HG03095 (cell line): Measurements from ENCODE around the gene FBLN2.

Experiments
- ATAC-seq: cut with Tn5 transposase; IDR thresholded peaks from one replicate; pipeline ENCODE4 v1.9.1; 2021; ENCODE audit warnings: moderate library complexity; ENCODE audit not compliant: unreplicated experiment

Gene FBLN2

GRCh38 chr3:13656584-13657301, 107.8 kb downstream of the FBLN2 start:
- no peak for ATAC-seq

DNA sequence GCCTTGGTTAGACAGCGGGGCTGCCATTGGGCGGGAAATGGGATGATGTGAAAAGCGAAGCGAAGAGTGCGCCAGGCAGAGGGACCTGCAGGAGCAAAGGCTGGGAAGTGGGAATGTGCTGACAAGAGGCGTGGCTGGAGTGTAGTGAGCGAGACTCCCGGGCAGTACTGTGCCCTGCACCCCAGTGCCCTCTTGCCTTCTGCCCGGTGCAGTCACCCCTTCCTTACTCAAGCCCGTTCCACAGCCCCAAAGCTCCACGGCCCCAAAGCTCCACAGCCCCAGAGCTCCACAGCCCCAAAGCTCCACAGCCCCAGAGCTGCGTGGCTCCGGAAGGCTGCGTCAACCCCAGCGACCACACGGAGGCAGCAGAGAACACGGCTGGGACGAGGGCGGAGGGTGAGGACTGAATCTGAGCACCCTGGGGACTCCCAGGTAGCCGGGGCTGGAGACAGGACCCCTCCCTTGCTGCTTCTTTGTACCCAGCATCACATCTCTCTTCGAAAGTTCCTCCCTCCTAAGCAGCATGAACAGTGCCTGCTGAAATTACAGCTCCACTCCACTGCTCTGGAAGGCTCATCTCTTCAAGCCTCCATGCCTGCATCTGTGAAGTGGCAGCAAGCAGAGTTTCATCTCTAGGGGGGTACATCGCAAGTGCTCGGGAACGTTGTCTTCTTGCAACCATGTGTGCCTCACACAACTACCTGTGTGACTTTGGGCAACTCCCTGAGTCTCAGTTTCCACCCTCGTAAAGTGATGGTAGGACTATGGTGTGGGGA, 108.9 kb downstream of the FBLN2 start:
- no peak for ATAC-seq

DNA sequence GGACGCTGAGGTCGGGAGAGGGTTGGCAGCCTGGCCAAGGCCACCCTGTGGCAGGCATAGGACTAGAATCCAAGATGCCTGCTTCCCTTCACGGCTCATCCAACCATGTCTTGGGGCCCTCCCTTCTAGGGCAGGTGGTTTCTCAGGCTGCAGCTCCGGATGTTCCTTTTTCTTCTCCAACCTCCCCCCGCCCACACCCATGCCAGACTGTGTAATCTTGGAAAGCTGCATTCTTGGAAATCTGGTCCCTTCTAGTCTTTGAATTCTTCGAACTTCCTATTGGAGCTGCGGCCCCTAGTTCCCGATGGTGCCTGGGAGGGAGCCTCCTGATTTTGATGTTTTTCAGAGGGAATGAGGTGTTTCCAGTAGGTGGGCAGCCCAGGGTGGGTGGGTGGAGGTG, 109.8 kb downstream of the FBLN2 start:
- ATAC-seq = no peak

DNA sequence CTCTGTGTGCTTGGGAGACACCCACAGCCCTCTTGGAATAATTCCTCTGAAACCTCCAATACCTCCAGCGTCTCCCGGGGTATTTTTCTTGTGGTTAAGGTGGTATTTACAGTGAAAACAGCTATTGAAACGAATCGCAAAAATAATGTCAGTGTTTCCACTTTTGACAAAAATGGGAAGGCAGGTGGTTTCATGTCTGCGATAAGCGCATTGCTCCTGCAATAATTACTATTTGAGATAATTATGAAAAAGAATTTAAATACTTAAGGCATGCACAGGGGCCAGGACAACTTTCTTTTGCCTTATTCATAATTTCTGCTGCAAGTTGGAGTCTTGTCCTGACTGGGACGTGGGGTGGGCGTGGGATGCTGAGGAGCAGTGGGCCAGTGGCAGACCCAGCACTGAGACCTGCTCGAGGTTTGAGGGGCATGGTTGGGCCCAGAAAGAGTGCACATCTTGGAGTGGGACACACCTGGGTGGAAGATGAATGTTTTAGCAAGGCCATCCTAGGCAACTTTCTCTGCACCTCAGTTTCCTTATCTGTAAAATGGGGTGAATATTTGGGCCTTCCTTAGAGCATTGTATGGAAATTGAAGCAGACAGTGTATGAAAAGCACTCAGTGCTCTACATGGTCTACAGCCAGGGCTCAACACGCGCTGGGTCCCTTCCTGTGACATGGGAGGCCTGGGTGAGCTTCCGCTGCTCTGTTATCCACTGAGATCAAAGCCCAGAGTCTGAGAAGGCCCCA, 110.5 kb downstream of the FBLN2 start:
- no peak for ATAC-seq

DNA sequence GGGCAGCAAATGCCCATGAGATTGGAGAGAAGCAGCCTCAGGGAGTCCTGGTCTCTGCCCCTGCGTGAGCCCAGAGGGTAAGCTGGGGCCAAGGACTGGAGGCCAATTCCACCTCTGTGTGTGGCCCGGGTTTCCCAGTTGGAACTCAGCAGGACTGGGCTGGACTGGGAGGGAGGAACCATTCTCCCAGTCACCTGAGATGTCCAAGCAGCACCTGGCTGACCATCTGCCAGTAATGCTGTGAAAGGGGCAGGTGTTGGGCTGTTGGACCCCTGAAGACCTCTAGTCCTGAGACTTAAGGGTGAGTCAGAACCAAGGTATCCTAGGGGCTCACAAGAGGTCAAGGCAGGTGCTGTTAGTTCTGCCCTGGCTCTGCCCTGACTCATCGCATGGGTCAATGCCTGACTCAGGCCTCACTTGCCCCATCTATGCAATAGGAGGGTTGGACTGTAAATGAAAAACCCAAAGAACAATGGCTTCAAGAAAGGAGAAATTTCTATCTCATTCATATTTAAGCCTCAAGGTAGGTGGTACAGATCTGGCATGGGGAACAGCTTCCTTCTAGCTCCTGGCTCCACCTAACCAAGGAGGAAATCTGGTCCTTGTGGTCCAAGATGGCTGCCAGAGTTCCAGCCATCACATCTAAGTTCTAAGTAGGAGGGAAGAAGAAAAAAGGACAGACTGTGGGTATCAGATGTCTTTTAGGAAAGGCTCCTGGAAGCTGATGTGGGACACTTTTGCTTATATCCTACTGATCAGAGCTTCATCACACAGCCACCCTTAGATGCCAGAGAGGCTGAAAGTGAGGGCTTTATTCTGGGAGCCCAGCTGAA, 111.3 kb downstream of the FBLN2 start:
- ATAC-seq = no peak

- ATAC-seq = no peak
Measured at GRCh38 chr3:13661121-13661520, 112.2 kb downstream of the FBLN2 start.

- ATAC-seq = no peak
Measured at GRCh38 chr3:13662238-13662847, 113.4 kb downstream of the FBLN2 start.

GRCh38 chr3:13663781-13664535, 115.0 kb downstream of the FBLN2 start:
- ATAC-seq = no peak

GRCh38 chr3:13665582-13666226, 116.8 kb downstream of the FBLN2 start:
- no peak for ATAC-seq

DNA sequence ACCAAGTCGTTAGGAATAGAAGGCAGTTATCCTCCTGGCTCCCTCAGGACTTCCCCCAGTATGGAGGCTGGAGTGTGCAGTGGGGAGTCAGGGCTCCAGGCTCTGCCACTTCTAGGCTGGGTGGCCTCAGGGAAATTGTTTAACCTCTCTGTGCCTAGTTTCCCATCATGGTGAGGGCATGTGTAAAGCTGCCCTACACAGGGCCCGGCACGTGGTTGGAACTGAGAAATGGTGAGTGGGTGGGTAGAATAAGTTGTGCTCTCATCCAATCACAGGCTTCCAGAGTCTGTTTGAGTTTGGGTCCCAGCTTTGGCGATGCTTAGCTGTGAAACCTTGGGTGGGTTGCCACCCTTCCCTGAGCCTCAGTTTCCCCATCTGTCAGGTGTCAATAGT, 117.3 kb downstream of the FBLN2 start:
- ATAC-seq = no peak

- no peak for ATAC-seq
Measured at GRCh38 chr3:13666781-13667709, 118.1 kb downstream of the FBLN2 start.

DNA sequence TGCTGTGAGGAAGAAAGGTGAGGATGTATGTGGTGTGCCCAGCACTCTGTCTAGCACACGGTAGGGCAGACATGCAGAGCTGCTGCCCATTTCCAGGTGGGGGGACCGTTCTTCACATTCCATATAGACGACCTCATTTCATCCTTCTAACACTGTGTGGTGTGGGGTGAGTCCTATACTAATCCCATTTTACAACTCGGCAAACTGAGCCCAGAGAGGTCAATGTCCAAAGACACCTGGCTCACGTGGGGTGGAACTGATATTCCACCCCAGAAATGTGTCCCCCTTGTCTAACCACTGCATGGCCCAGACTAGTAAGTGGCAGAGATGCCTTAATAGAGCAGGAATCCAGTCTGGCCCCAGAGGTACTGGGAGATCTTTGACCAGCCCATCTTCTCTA, 119.2 kb downstream of the FBLN2 start:
- no peak for ATAC-seq

DNA sequence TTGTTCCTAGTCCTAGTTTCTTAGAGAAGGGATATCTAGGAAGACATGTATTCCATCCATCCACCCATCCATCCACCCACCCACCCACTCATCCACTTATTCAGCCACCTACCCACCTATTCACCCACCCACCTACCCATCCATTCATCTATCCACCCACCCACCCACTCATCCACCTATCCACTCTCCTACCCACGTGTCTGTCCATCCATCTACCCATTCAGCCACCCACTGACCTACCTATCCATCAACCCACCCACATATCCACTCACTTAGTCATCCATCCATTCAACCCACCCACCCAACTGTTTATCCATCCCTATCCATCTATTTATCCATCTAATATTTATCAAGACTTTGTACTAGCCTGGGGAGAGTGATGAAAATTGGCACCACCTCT, 120.5 kb downstream of the FBLN2 start:
- no peak for ATAC-seq

DNA sequence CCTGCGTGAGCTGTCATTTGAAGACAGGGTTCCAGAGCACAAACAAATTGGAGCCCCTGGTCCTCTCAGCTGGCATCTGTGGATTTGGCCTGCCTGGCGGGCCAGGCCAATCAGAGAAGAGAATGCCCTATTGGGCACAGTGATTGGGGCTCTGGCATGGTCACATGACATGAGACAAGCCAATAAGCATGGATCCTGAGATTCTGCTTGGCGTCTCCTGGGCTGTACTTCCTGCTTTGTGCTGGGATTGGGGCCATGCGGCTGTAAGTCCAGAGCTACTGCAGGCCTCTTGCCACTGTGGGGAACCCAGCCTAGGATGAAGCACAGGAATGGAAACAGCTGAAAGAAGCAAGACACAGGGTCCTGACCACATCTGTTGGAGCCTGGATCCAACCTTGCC, 121.4 kb downstream of the FBLN2 start:
- no peak for ATAC-seq

GRCh38 chr3:13671482-13672233, 122.7 kb downstream of the FBLN2 start:
- ATAC-seq = no peak

DNA sequence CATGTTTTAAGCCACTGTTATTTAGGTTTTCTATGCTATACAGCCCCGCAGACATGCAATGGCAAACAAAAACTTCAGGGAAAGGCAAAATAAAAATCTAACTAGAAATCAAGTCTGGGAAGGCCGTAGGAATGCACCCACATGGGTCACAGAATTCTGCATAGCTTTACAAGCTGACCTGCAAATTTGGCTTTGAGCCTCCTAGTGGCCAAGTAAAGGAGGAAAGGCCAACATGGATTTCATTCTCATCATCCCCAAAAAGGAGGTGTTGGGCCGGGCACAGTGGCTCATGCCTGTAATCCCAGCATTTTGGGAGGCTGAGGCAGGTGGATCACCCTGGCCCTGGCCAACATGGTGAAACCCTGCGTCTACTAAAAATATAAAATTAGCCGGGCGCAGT, 124.3 kb downstream of the FBLN2 start:
- ATAC-seq = no peak

- ATAC-seq = no peak
Measured at GRCh38 chr3:13674538-13675185, 125.7 kb downstream of the FBLN2 start.
